HG03342 (cell line): ENCODE measurements around the gene ZHX3.

Experiments used
- ATAC-seq: cut with Tn5 transposase; IDR thresholded peaks from one replicate; pipeline ENCODE4 v1.9.1; 2021; ENCODE audit warnings: mild to moderate bottlenecking, moderate library complexity; ENCODE audit not compliant: unreplicated experiment

ZHX3 gene

GRCh38 chr20:41200446-41201202 lies 116.9 kb downstream of the ZHX3 start:
- ATAC-seq, result no peak

- ATAC-seq, result no peak
Observed at GRCh38 chr20:41198443-41198842, 119.1 kb downstream of the ZHX3 start.

GRCh38 chr20:41196653-41197225 lies 120.8 kb downstream of the ZHX3 start:
- ATAC-seq, result no peak

GRCh38 chr20:41192575-41192974 lies 125.0 kb downstream of the ZHX3 start:
- ATAC-seq, result no peak

GRCh38 chr20:41191562-41192500 lies 125.7 kb downstream of the ZHX3 start:
- no peak for ATAC-seq

GRCh38 chr20:41187668-41188067 lies 129.9 kb downstream of the ZHX3 start:
- ATAC-seq, result no peak

- ATAC-seq, result no peak
Observed at GRCh38 chr20:41185013-41185757, 132.3 kb downstream of the ZHX3 start.

- no peak for ATAC-seq
Observed at GRCh38 chr20:41183831-41184230, 133.7 kb downstream of the ZHX3 start.

GRCh38 chr20:41183391-41183790 lies 134.1 kb downstream of the ZHX3 start:
- no peak for ATAC-seq

GRCh38 chr20:41182296-41183212 lies 135.0 kb downstream of the ZHX3 start:
- no peak for ATAC-seq

GRCh38 chr20:41181567-41181966 lies 136.0 kb downstream of the ZHX3 start:
- no peak for ATAC-seq

GRCh38 chr20:41180599-41181333 lies 136.8 kb downstream of the ZHX3 start:
- ATAC-seq, result no peak

- ATAC-seq, result no peak
Observed at GRCh38 chr20:41179961-41180360, 137.6 kb downstream of the ZHX3 start.

GRCh38 chr20:41178904-41179432 lies 138.6 kb downstream of the ZHX3 start:
- ATAC-seq, result no peak

GRCh38 chr20:41178495-41178894 lies 139.0 kb downstream of the ZHX3 start:
- no peak for ATAC-seq

- ATAC-seq, result no peak
Observed at GRCh38 chr20:41177636-41178035, 139.9 kb downstream of the ZHX3 start.

GRCh38 chr20:41176711-41177552 lies 140.6 kb downstream of the ZHX3 start:
- ATAC-seq, result no peak

GRCh38 chr20:41175727-41176330 lies 141.7 kb downstream of the ZHX3 start:
- no peak for ATAC-seq
